HCT116 (cell line): ENCODE results near the gene IL37. TPM values are rescaled to one million over a fixed set of nuclear protein-coding genes. Genes with fewer than 3 reads are reported as not detected.

Experiments used
- ATAC-seq: fragments of 200-7000 bp; cut with Tn5 transposase; 2 replicates; pipeline ENCODE4 v1.9.1; 2020; ENCODE audit warnings: mild to moderate bottlenecking, moderate library complexity
- BruUV-seq: library from RNA; stranded (reverse); fragments of 400-500 nt; replicated peaks from 2 replicates; lab custom pipeline; 2021; lab: Mats Ljungman, UMichigan
- CTCF ChIA-PET: fragments of 300-600 bp; sonication (Branson Sonifier 250); formaldehyde crosslinking; loops from one replicate; lab custom pipeline; 2021; ENCODE audit warnings: antibody characterized with exemption; lab: Charles Lee
- POLR2A ChIA-PET: fragments of 300-600, 350-600 bp; sonication (Branson Sonifier 250); formaldehyde crosslinking; loops from one replicate; lab custom pipeline; 2021; ENCODE audit warnings: antibody characterized with exemption; lab: Charles Lee
- RAD21 ChIA-PET, 2 experiments: fragments of 300-600 bp; sonication (Branson Sonifier 250); formaldehyde crosslinking; loops; one replicate each; lab custom pipeline; 2023; ENCODE audit warnings: low total read pairs in 2 of 2; ENCODE audit not compliant: uncharacterized antibody in 2 of 2, unreplicated experiment in 2 of 2, low non-redundant PET in 1 of 2; lab: Charles Lee
- DNase-seq: peaks from one replicate; pipeline ENCODE4 v3.0.0-alpha.2; 2010; ENCODE audit warnings: low read depth, low spot score
- H2AFZ ChIP-seq: fragments of 200-600 bp; shearing (Covaris generic), sonication (generic); 2 replicates; pipeline ENCODE4 v1.6.1; 2017; ENCODE audit warnings: low read depth, mixed run types, mixed read lengths, antibody characterized with exemption, low read length; ENCODE audit not compliant: poor library complexity, severe bottlenecking
- H3K27ac ChIP-seq: 2 replicates; pipeline ENCODE4 v1.5.1; 2012; ENCODE audit warnings: low read depth, low read length
- H3K27me3 ChIP-seq: fragments of 200-600 bp; sonication (generic); 2 replicates; pipeline ENCODE4 v1.6.1; 2016; ENCODE audit warnings: mixed run types, low read length, mixed read lengths; ENCODE audit not compliant: insufficient read depth
- H3K36me3 ChIP-seq, 2 experiments: fragments of 200-500 bp in 1 of 2; fragments of 200-600 bp in 1 of 2; sonication (Bioruptor generic) in 1 of 2; sonication (generic) in 1 of 2; 2 replicates each; pipeline versions ENCODE4 v1.5.1 to v1.6.1; 2014 to 2016; ENCODE audit warnings: low read length in 2 of 2, inconsistent platforms in 1 of 2, mixed read lengths in 1 of 2, mixed run types in 1 of 2; ENCODE audit not compliant: insufficient read depth in 2 of 2, control insufficient read depth in 1 of 2
- H3K4me1 ChIP-seq, 2 experiments: fragments of 200-600 bp in 1 of 2; sonication (generic) in 1 of 2; 2 replicates each; pipeline versions ENCODE4 v1.5.1 to v1.6.1; 2012 to 2017; ENCODE audit warnings: low read length in 2 of 2, inconsistent platforms in 1 of 2, mild to moderate bottlenecking in 1 of 2, mixed read lengths in 1 of 2, mixed run types in 1 of 2, moderate library complexity in 1 of 2; ENCODE audit not compliant: insufficient read depth in 2 of 2, control insufficient read depth in 1 of 2
- H3K4me2 ChIP-seq: fragments of 200-600 bp; sonication (generic); 2 replicates; pipeline ENCODE4 v1.6.1; 2017; ENCODE audit warnings: mixed run types, low read length, mixed read lengths
- H3K4me3 ChIP-seq, 2 experiments: fragments of 200-600 bp in 1 of 2; sonication (generic) in 1 of 2; replicated peaks in 1 of 2; 2 replicates each; pipeline ENCODE4 v1.5.1; 2011 to 2016; ENCODE audit warnings: low read length in 2 of 2, control low read depth in 1 of 2, low read depth in 1 of 2, mild to moderate bottlenecking in 1 of 2, mixed read lengths in 1 of 2, mixed run types in 1 of 2
- H3K79me2 ChIP-seq: fragments of 200-600 bp; sonication (generic); 2 replicates; pipeline ENCODE4 v1.6.1; 2017; ENCODE audit warnings: mild to moderate bottlenecking, mixed run types, low read length, moderate library complexity, mixed read lengths; ENCODE audit not compliant: insufficient read depth
- H3K9ac ChIP-seq: fragments of 200-600 bp; sonication (generic); 2 replicates; pipeline ENCODE4 v1.6.1; 2016; ENCODE audit warnings: low read length, mixed read lengths
- H3K9me2 ChIP-seq: fragments of 200-600 bp; sonication (generic), shearing (Covaris generic); 2 replicates; pipeline ENCODE4 v1.6.1; 2017; ENCODE audit warnings: mixed run types, mild to moderate bottlenecking, moderate library complexity; ENCODE audit not compliant: insufficient read depth
- H3K9me3 ChIP-seq, 2 experiments: fragments of 200-500 bp in 1 of 2; fragments of 200-600 bp in 1 of 2; sonication (Bioruptor generic) in 1 of 2; sonication (generic) in 1 of 2; 2 replicates each; pipeline ENCODE4 v1.6.1; 2014 to 2017; ENCODE audit warnings: low read length in 2 of 2, mixed read lengths in 2 of 2, inconsistent platforms in 1 of 2, low read depth in 1 of 2, mild to moderate bottlenecking in 1 of 2, mixed run types in 1 of 2, moderate library complexity in 1 of 2; ENCODE audit not compliant: control insufficient read depth in 1 of 2, insufficient read depth in 1 of 2
- H4K20me1 ChIP-seq: fragments of 200-600 bp; sonication (generic), shearing (Covaris generic); 2 replicates; pipeline ENCODE4 v1.6.1; 2017; ENCODE audit warnings: mixed run types, mild to moderate bottlenecking, moderate library complexity; ENCODE audit not compliant: insufficient read depth
- EGR1 ChIP-seq: IDR thresholded peaks from 2 replicates; pipeline ENCODE4 v1.6.1; 2012; ENCODE audit warnings: low read depth
- ELF1 ChIP-seq: IDR thresholded peaks from 2 replicates; pipeline ENCODE4 v1.6.1; 2012; ENCODE audit warnings: low read depth, borderline replicate concordance
- EZH2 ChIP-seq: fragments of 200-600 bp; sonication (generic); IDR thresholded peaks from 2 replicates; pipeline ENCODE4 v1.6.1; 2017; ENCODE audit warnings: antibody characterized with exemption, mixed run types
- EZH2phosphoT487 ChIP-seq: fragments of 200-600 bp; IDR thresholded peaks from 2 replicates; pipeline ENCODE4 v1.6.1; 2018; ENCODE audit warnings: antibody characterized with exemption, borderline replicate concordance
- FOSL1 ChIP-seq: IDR thresholded peaks from 2 replicates; pipeline ENCODE4 v1.6.1; 2012; ENCODE audit warnings: low read depth
- JUND ChIP-seq: IDR thresholded peaks from 2 replicates; pipeline ENCODE4 v1.6.1; 2012
- RAD21 ChIP-seq: IDR thresholded peaks from 2 replicates; pipeline ENCODE4 v1.6.1; 2012; ENCODE audit warnings: low read depth, mild to moderate bottlenecking
- SP1 ChIP-seq: IDR thresholded peaks from 2 replicates; pipeline ENCODE4 v1.6.1; 2012; ENCODE audit warnings: low read depth
- SRF ChIP-seq: IDR thresholded peaks from 2 replicates; pipeline ENCODE4 v1.6.1; 2012; ENCODE audit warnings: low read depth
- TCF7L2 ChIP-seq: IDR thresholded peaks from 2 replicates; pipeline ENCODE4 v1.7.0; 2011; ENCODE audit warnings: borderline replicate concordance, inconsistent platforms; ENCODE audit not compliant: insufficient read depth, insufficient read length; ENCODE audit errors: extremely low read depth
- YY1 ChIP-seq: IDR thresholded peaks from 2 replicates; pipeline ENCODE4 v1.6.1; 2011; ENCODE audit warnings: low read length, low read depth, moderate library complexity, mild to moderate bottlenecking; ENCODE audit not compliant: insufficient replicate concordance; ENCODE audit errors: extremely low read depth
- ZFX ChIP-seq: fragments of 450-650 bp; IDR thresholded peaks from 2 replicates; pipeline ENCODE4 v1.6.1; 2017
- ZNF274 ChIP-seq: fragments of 200-500 bp; sonication (Bioruptor generic); IDR thresholded peaks from 2 replicates; pipeline ENCODE4 v1.6.1; 2014; ENCODE audit warnings: mild to moderate bottlenecking, low read depth, low read length, inconsistent platforms
- intact Hi-C: fragments of 100-400 bp; cut with micrococcal nuclease; formaldehyde crosslinking; loops from 2 replicates; pipeline ENCODE4 v1.10.0; 2022
- total RNA-seq: library from RNA; stranded (reverse); gene quantifications from one replicate; pipeline ENCODE4 v1.2.1, GENCODE V29; 2021; ENCODE audit not compliant: unreplicated experiment
- TF ChIP-seq, protein P1 (sequence below): IDR thresholded peaks from 2 replicates; pipeline ENCODE4 v1.6.1; 2012; ENCODE audit warnings: low read depth
- TF ChIP-seq, protein P2 (sequence below): IDR thresholded peaks from 2 replicates; pipeline ENCODE4 v1.6.1; 2012
- TF ChIP-seq, protein P3 (sequence below): IDR thresholded peaks from 2 replicates; pipeline ENCODE4 v1.6.1; 2012
- TF ChIP-seq, protein P4 (sequence below): IDR thresholded peaks from 2 replicates; pipeline ENCODE4 v1.6.1; 2011; ENCODE audit warnings: mild to moderate bottlenecking, low read length, moderate library complexity; ENCODE audit not compliant: insufficient replicate concordance; ENCODE audit errors: extremely low read depth

IL37 gene
- total RNA-seq, 1 experiment from 2014 or later, result not detected

DNA sequence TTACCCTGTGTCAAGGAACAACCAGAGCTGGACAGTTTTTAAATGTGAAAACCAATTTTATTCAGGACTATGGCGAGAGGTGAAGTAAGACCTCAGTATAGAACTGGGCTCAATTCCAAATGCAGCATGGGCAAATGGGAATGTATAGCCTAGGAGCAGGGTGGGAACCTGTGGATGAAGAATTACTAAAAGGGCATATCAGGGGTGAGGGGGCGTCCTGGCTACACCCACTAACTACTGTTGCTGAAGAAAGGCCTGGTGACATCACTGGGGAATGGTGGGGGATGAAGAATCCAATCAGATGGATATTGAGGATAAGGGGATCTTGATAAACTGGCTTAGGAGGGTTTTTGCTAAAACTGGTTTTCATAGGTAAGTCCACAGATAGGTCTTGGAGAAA, 27.3 kb upstream of the IL37 start:
- no peaks in the 10 kb centered on the region for H3K9me3 ChIP-seq
- H2AFZ ChIP-seq, result no peak overlapping the region
- POLR2A ChIA-PET, result no interaction called here
- BruUV-seq, result no TSS peak
- CTCF ChIA-PET, result no interaction called here
- H3K4me2 ChIP-seq, result no peak overlapping the region
- H3K9me2 ChIP-seq, result no peaks in the 10 kb centered on the region
- H3K27me3 ChIP-seq, result no peaks in the 10 kb centered on the region
- no peak overlapping the region for H3K9ac ChIP-seq
- peaks cover 3 to 20% of the 10 kb centered on the region in 2 experiments; a peak in 3 of 4 replicates for H3K4me1 ChIP-seq
- no peaks in the 10 kb centered on the region for H4K20me1 ChIP-seq
- no peak for DNase-seq
- intact Hi-C loops, result no loop called here
- TF ChIP-seq EZH2phosphoT487 (no peak), YY1 (no peak), ZFX (no peak), TCF7L2 (no peak), RAD21 (no peak), JUND (no peak), SP1 (no peak), EZH2 (no peak), EGR1 (no peak), SRF (no peak), ELF1 (no peak), ZNF274 (no peak), FOSL1 (no peak)
- TF ChIP-seq, protein P1, sequence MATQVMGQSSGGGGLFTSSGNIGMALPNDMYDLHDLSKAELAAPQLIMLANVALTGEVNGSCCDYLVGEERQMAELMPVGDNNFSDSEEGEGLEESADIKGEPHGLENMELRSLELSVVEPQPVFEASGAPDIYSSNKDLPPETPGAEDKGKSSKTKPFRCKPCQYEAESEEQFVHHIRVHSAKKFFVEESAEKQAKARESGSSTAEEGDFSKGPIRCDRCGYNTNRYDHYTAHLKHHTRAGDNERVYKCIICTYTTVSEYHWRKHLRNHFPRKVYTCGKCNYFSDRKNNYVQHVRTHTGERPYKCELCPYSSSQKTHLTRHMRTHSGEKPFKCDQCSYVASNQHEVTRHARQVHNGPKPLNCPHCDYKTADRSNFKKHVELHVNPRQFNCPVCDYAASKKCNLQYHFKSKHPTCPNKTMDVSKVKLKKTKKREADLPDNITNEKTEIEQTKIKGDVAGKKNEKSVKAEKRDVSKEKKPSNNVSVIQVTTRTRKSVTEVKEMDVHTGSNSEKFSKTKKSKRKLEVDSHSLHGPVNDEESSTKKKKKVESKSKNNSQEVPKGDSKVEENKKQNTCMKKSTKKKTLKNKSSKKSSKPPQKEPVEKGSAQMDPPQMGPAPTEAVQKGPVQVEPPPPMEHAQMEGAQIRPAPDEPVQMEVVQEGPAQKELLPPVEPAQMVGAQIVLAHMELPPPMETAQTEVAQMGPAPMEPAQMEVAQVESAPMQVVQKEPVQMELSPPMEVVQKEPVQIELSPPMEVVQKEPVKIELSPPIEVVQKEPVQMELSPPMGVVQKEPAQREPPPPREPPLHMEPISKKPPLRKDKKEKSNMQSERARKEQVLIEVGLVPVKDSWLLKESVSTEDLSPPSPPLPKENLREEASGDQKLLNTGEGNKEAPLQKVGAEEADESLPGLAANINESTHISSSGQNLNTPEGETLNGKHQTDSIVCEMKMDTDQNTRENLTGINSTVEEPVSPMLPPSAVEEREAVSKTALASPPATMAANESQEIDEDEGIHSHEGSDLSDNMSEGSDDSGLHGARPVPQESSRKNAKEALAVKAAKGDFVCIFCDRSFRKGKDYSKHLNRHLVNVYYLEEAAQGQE, result no peak
- TF ChIP-seq, protein P2, sequence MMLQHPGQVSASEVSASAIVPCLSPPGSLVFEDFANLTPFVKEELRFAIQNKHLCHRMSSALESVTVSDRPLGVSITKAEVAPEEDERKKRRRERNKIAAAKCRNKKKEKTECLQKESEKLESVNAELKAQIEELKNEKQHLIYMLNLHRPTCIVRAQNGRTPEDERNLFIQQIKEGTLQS, result no peak
- TF ChIP-seq, protein P3, sequence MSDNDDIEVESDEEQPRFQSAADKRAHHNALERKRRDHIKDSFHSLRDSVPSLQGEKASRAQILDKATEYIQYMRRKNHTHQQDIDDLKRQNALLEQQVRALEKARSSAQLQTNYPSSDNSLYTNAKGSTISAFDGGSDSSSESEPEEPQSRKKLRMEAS, result no peak
- TF ChIP-seq, protein P4, sequence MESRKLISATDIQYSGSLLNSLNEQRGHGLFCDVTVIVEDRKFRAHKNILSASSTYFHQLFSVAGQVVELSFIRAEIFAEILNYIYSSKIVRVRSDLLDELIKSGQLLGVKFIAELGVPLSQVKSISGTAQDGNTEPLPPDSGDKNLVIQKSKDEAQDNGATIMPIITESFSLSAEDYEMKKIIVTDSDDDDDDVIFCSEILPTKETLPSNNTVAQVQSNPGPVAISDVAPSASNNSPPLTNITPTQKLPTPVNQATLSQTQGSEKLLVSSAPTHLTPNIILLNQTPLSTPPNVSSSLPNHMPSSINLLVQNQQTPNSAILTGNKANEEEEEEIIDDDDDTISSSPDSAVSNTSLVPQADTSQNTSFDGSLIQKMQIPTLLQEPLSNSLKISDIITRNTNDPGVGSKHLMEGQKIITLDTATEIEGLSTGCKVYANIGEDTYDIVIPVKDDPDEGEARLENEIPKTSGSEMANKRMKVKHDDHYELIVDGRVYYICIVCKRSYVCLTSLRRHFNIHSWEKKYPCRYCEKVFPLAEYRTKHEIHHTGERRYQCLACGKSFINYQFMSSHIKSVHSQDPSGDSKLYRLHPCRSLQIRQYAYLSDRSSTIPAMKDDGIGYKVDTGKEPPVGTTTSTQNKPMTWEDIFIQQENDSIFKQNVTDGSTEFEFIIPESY, result no peak
- H3K4me3 ChIP-seq, result no peak overlapping the region
- no peak overlapping the region for H3K27ac ChIP-seq
- no peaks in the 10 kb centered on the region for H3K79me2 ChIP-seq
- H3K36me3 ChIP-seq, result no peaks in the 10 kb centered on the region
- ATAC-seq, result no peak
- RAD21 ChIA-PET, result no interaction called here
